ENCODE data around the gene GGA2. TPM values are rescaled to one million over a fixed set of nuclear protein-coding genes. Genes with fewer than 3 reads are reported as not detected.

The GGA2 gene
- total and polyA plus RNA-seq, 8 donors: 17.6 to 62.5 (median 37.3) TPM

GRCh38 chr16:23534868-23535860, 24.9 kb upstream of the GGA2 start:
- WGBS, 5 donors: 93 to 98% (median 97%) methylated on average over 18 to 19 of the region's 19 CpGs
- Histone ChIP-seq H3K27ac (no peak overlapping the region), H3K4me1 (peaks cover 0 to 6% (median 1%) of the 10 kb centered on the region in 4 donors), H3K9me3 (no peaks in the 10 kb centered on the region), H3K36me3 (peaks cover 41 to 94% (median 89%) of the 10 kb centered on the region in 4 donors), H3K4me3 (no peak overlapping the region), H3K27me3 (no peaks in the 10 kb centered on the region)
- intact Hi-C loops (cut with DNase I; ENCODE audit: low total_unique reads): no loop called here
- no peak for DNase-seq
- no peak for TF ChIP-seq EP300 (IDR thresholded peaks at IDR 0.05)
- no peak for TF ChIP-seq CTCF (IDR thresholded peaks at IDR 0.05)
- no peak for TF ChIP-seq POLR2A (IDR thresholded peaks at IDR 0.05)
- no peak for TF ChIP-seq POLR2AphosphoS5 (IDR thresholded peaks at IDR 0.05)

GRCh38 chr16:23532448-23532847, 22.2 kb upstream of the GGA2 start:
- intact Hi-C loops (cut with DNase I; ENCODE audit: low total_unique reads): no loop called here
- Histone ChIP-seq H3K27me3 (no peaks in the 10 kb centered on the region), H3K27ac (no peak overlapping the region), H3K4me3 (no peak overlapping the region), H3K9me3 (no peaks in the 10 kb centered on the region), H3K36me3 (peaks cover 49 to 100% (median 95%) of the 10 kb centered on the region in 4 donors), H3K4me1 (no peaks in the 10 kb centered on the region)
- no peak for DNase-seq
- 88 to 100% (median 93%) methylated on average over 1 of the region's 1 CpG for WGBS, 5 donors
- TF ChIP-seq CTCF (IDR thresholded peaks at IDR 0.05) (no peak), POLR2A (IDR thresholded peaks at IDR 0.05) (no peak), EP300 (IDR thresholded peaks at IDR 0.05) (no peak), POLR2AphosphoS5 (IDR thresholded peaks at IDR 0.05) (no peak)

- Histone ChIP-seq H3K27ac (no peak overlapping the region), H3K36me3 (peaks cover 47 to 100% (median 93%) of the 10 kb centered on the region in 4 donors)
- intact Hi-C loops (cut with DNase I; ENCODE audit: low total_unique reads): no loop called here
Measured at GRCh38 chr16:23530062-23530461, 19.8 kb upstream of the GGA2 start.

More at GRCh38 chr16:23530062-23530461, 19.8 kb upstream of the GGA2 start:
- TF ChIP-seq CTCF (IDR thresholded peaks at IDR 0.05) (no peak), POLR2AphosphoS5 (IDR thresholded peaks at IDR 0.05) (no peak), POLR2A (IDR thresholded peaks at IDR 0.05) (no peak), EP300 (IDR thresholded peaks at IDR 0.05) (no peak)
- H3K4me3 ChIP-seq: no peak overlapping the region
- no peak for DNase-seq
- 93 to 96% (median 95%) methylated on average over 5 of the region's 5 CpGs for WGBS, 5 donors
- no peaks in the 10 kb centered on the region for H3K4me1 ChIP-seq
- H3K27me3 ChIP-seq: no peaks in the 10 kb centered on the region
- no peaks in the 10 kb centered on the region for H3K9me3 ChIP-seq

All from stomach (tissue), 9 donors.